Urothelium cell line (cell line): ENCODE results near the gene PPARG.
"Not testable (repeated sequence)": the region's sequence is repeated elsewhere in the genome, so short reads cannot be mapped to it uniquely, and the experiment has no call there.

Experiments used
- DNase-seq: peaks from one replicate; pipeline ENCODE4 v3.0.0; 2011; ENCODE audit warnings: low spot score, mixed read lengths
- FAIRE-seq: peaks from 2 replicates; lab custom pipeline; 2011; peaks lifted over from hg19 to GRCh38; lab: Jason Lieb, UNC

PPARG gene

GRCh38 chr3:12472796-12473195 lies 183.9 kb downstream of the PPARG start:
- DNase-seq (no peak), FAIRE-seq (no peak)

- DNase-seq (no peak), FAIRE-seq (no peak)
Measured at GRCh38 chr3:12473511-12473910, 184.6 kb downstream of the PPARG start.

GRCh38 chr3:12476238-12476897 lies 187.5 kb downstream of the PPARG start:
- FAIRE-seq (no peak), DNase-seq (no peak)

GRCh38 chr3:12477256-12477655 lies 188.4 kb downstream of the PPARG start:
- no peak for DNase-seq
- FAIRE-seq: no peak

GRCh38 chr3:12478326-12478725 lies 189.5 kb downstream of the PPARG start:
- DNase-seq (no peak), FAIRE-seq (no peak)

- DNase-seq, FAIRE-seq: not testable (repeated sequence)
Measured at GRCh38 chr3:12479198-12479597, 190.3 kb downstream of the PPARG start.

GRCh38 chr3:12479919-12480427 lies 191.1 kb downstream of the PPARG start:
- FAIRE-seq: no peak
- DNase-seq: peak; percentile 67

GRCh38 chr3:12483410-12483809 lies 194.5 kb downstream of the PPARG start:
- FAIRE-seq: no peak
- no peak for DNase-seq

- FAIRE-seq: no peak
Measured at GRCh38 chr3:12483872-12484197, 195.0 kb downstream of the PPARG start.

More at GRCh38 chr3:12483872-12484197, 195.0 kb downstream of the PPARG start:
- no peak for DNase-seq
